IMR-90 (cell line): Measurements from ENCODE around the gene ANKDD1A. TPM values are rescaled to one million over a fixed set of nuclear protein-coding genes. Genes with fewer than 3 reads are reported as not detected.
A peak's percentile ranks its signal among the peaks of the same experiment; 100 is the strongest.

Source experiments
- ATAC-seq: fragments of 200-7000 bp; cut with Tn5 transposase; 2 replicates; pipeline ENCODE4 v1.9.1; 2020; ENCODE audit warnings: low read depth, mild to moderate bottlenecking, moderate library complexity
- BruUV-seq: library from RNA; stranded (reverse); fragments of 400-500 nt; replicated peaks from 2 replicates; lab custom pipeline; 2021; lab: Mats Ljungman, UMichigan
- CTCF ChIA-PET: fragments of 300-600 bp; formaldehyde crosslinking; extraction: SDS; loops from one replicate; lab custom pipeline; 2021; ENCODE audit warnings: antibody characterized with exemption; lab: Yijun Ruan, JAX
- POLR2A ChIA-PET: fragments of 300-600 bp; sonication (Branson Sonifier 250); formaldehyde crosslinking; loops from one replicate; lab custom pipeline; 2022; ENCODE audit warnings: antibody characterized with exemption; ENCODE audit not compliant: unreplicated experiment; lab: Charles Lee
- DNase-seq: peaks from one replicate; pipeline ENCODE4 v3.0.0; 2013
- H2AFZ ChIP-seq: replicated peaks from 2 replicates; pipeline ENCODE3; 2013; ENCODE audit warnings: low read length, mild to moderate bottlenecking; ENCODE audit not compliant: poor library complexity
- H2AK5ac ChIP-seq: 2 replicates; pipeline ENCODE4 v1.6.1; 2013; ENCODE audit warnings: low read depth, low read length, inconsistent platforms
- H2AK9ac ChIP-seq: replicated peaks from 2 replicates; pipeline ENCODE3; 2013; ENCODE audit warnings: mild to moderate bottlenecking, low read depth, low read length, moderate library complexity; ENCODE audit not compliant: poor library complexity
- H2BK120ac ChIP-seq: 2 replicates; pipeline ENCODE4 v1.6.1; 2013; ENCODE audit warnings: low read depth, low read length, inconsistent platforms
- H2BK15ac ChIP-seq: 3 replicates; pipeline ENCODE4 v1.6.1; 2013; ENCODE audit warnings: low read depth, low read length, inconsistent platforms
- H2BK20ac ChIP-seq: 2 replicates; pipeline ENCODE4 v1.6.1; 2013; ENCODE audit warnings: low read depth, mild to moderate bottlenecking, inconsistent platforms, low read length, moderate library complexity
- H2BK5ac ChIP-seq: 2 replicates; pipeline ENCODE4 v1.6.1; 2013; ENCODE audit warnings: mild to moderate bottlenecking, low read depth, low read length, inconsistent platforms; ENCODE audit not compliant: poor library complexity, severe bottlenecking
- H3K14ac ChIP-seq: replicated peaks from 2 replicates; pipeline ENCODE4 v1.6.1; 2013; ENCODE audit warnings: low read depth, low read length, inconsistent platforms
- H3K18ac ChIP-seq: 2 replicates; pipeline ENCODE4 v1.6.1; 2013; ENCODE audit warnings: low read depth, low read length, control low read depth
- H3K23ac ChIP-seq: 2 replicates; pipeline ENCODE4 v1.6.1; 2013; ENCODE audit warnings: low read depth, low read length, inconsistent platforms
- H3K27ac ChIP-seq: 2 replicates; pipeline ENCODE4 v1.5.1; 2013; ENCODE audit warnings: mild to moderate bottlenecking, control low read depth, low read length; ENCODE audit not compliant: insufficient read depth
- H3K27me3 ChIP-seq: 2 replicates; pipeline ENCODE4 v1.6.1; 2013; ENCODE audit warnings: low read length; ENCODE audit not compliant: control insufficient read depth, insufficient read depth
- H3K36me3 ChIP-seq: 2 replicates; pipeline ENCODE4 v1.6.1; 2013; ENCODE audit warnings: low read length, mixed read lengths; ENCODE audit not compliant: control insufficient read depth, insufficient read depth
- H3K4ac ChIP-seq: 2 replicates; pipeline ENCODE4 v1.6.1; 2013; ENCODE audit warnings: low read depth, low read length, inconsistent platforms
- H3K4me1 ChIP-seq: 2 replicates; pipeline ENCODE4 v1.6.1; 2013; ENCODE audit warnings: low read length, mixed read lengths; ENCODE audit not compliant: control insufficient read depth, insufficient read depth
- H3K4me2 ChIP-seq: 2 replicates; pipeline ENCODE4 v1.6.1; 2013; ENCODE audit warnings: low read depth, mild to moderate bottlenecking, control low read depth, low read length, moderate library complexity
- H3K4me3 ChIP-seq: 2 replicates; pipeline ENCODE4 v1.5.1; 2013; ENCODE audit warnings: low read depth, mild to moderate bottlenecking, control low read depth, low read length, moderate library complexity; ENCODE audit not compliant: insufficient read depth
- H3K56ac ChIP-seq: 2 replicates; pipeline ENCODE4 v1.6.1; 2013; ENCODE audit warnings: low read length, inconsistent platforms; ENCODE audit not compliant: insufficient read depth; ENCODE audit errors: extremely low read depth
- H3K79me1 ChIP-seq, 2 experiments: 2 replicates each; pipeline ENCODE4 v1.6.1; 2013; ENCODE audit warnings: low read length in 2 of 2, inconsistent platforms in 1 of 2, low read depth in 1 of 2
- H3K9ac ChIP-seq: 2 replicates; pipeline ENCODE4 v1.6.1; 2013; ENCODE audit warnings: low read depth, low read length, control low read depth
- H3K9me1 ChIP-seq: 2 replicates; pipeline ENCODE4 v1.6.1; 2013; ENCODE audit warnings: low read length, inconsistent platforms; ENCODE audit not compliant: insufficient read depth
- H3K9me3 ChIP-seq: 2 replicates; pipeline ENCODE4 v1.6.1; 2013; ENCODE audit warnings: low read length; ENCODE audit not compliant: control insufficient read depth, insufficient read depth
- H4K20me1 ChIP-seq: 2 replicates; pipeline ENCODE4 v1.6.1; 2013; ENCODE audit warnings: low read length, inconsistent platforms; ENCODE audit not compliant: insufficient read depth
- H4K5ac ChIP-seq: 2 replicates; pipeline ENCODE4 v1.6.1; 2013; ENCODE audit warnings: mild to moderate bottlenecking, low read depth, low read length, control low read depth
- H4K8ac ChIP-seq, 2 experiments: 2 replicates each; pipeline ENCODE4 v1.6.1; 2013; ENCODE audit warnings: low read depth in 2 of 2, low read length in 2 of 2, control low read depth in 1 of 2, inconsistent platforms in 1 of 2
- H4K91ac ChIP-seq: 2 replicates; pipeline ENCODE4 v1.6.1; 2013; ENCODE audit warnings: low read depth, low read length, inconsistent platforms; ENCODE audit not compliant: insufficient read depth
- FOS ChIP-seq: fragments of 150-350 bp; IDR thresholded peaks from 2 replicates; pipeline ENCODE4 v1.6.1; 2016; ENCODE audit warnings: low read depth, low read length
- WGBS, 2 experiments: methylation state at CpG; one replicate each; pipeline versions ENCODE4 v1.1.5 to v1.1.7; 2013; ENCODE audit warnings: missing lambda C conversion rate in 2 of 2; ENCODE audit not compliant: insufficient read length in 1 of 2; ENCODE audit errors: extremely low coverage in 2 of 2; 5-methylcytosine and 5-hydroxymethylcytosine counted together
- dilution Hi-C: fragments of 300-500 bp; cut with HindIII; formaldehyde crosslinking; loops from one replicate; pipeline ENCODE4 v1.14.3; 2018; ENCODE audit warnings: low sequenced_read_pairs; ENCODE audit not compliant: unreplicated experiment
- in situ Hi-C: fragments of 300-500 bp; cut with MboI; formaldehyde crosslinking; loops from 3 replicates; pipeline ENCODE4 v1.14.3; 2019; ENCODE audit warnings: low sequenced_read_pairs, inconsistent platforms, mixed read lengths
- intact Hi-C: fragments of 100-400 bp; cut with micrococcal nuclease; formaldehyde crosslinking; loops from 2 replicates; pipeline ENCODE4 v1.10.0; 2022
- polyA plus RNA-seq, 3 experiments: library from polyadenylated mRNA; depleted of rRNA; stranded (reverse); fragments of >200 nt; gene quantifications; 2 replicates each; pipeline ENCODE4 v1.2.3, GENCODE V29; 2012; ENCODE audit warnings: low replicate concordance in 1 of 3
- total RNA-seq: library from RNA; depleted of rRNA; stranded (reverse); fragments of >200 nt; gene quantifications from 2 replicates; pipeline ENCODE4 v1.2.3, GENCODE V29; 2012

ANKDD1A gene
- total and polyA plus RNA-seq, 2 of the 4 experiments (the other 2 are of a cell fraction): 3.6 to 4.9 TPM

DNA sequence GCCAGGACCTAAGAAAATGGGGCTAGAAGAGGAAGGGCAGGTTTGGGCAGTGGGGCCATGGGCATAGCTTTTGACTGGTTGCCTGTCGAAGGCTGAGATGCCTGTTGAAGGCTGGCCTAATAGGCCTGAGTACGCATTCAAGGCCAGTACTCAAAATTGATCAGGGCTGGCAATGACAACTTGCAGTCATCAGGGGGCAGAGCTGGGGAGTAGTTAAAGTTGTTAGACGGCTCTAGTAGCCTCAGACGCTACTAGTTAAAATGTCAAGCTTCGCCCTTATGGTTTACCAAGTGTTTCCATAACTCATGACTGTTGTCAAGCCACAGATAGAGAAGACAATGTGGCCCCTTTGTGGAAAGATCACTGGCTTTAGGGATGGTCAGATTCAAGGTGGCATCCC is 49.3 kb downstream of the ANKDD1A start:
- no peaks in the 10 kb centered on the region for H3K9me3 ChIP-seq
- no peak for DNase-seq
- no peak overlapping the region for H3K4ac ChIP-seq
- no peak overlapping the region for H3K4me3 ChIP-seq
- dilution Hi-C loops: no loop called here
- intact Hi-C loops: no loop called here
- no peaks in the 10 kb centered on the region for H3K27me3 ChIP-seq
- H2AK9ac ChIP-seq: peak overlapping the region; percentile 16
- no peaks in the 10 kb centered on the region for H3K4me1 ChIP-seq
- no peak overlapping the region for H3K14ac ChIP-seq
- in situ Hi-C loops: no loop called here
- BruUV-seq: no TSS peak
- ATAC-seq: no peak
- no peak overlapping the region for H3K9ac ChIP-seq
- WGBS, 2 experiments: 100% methylated on average over 2 of the region's 5 CpGs; no CpG with 5 or more reads in 1 of the 2 experiments
- no peak overlapping the region for H4K5ac ChIP-seq
- H3K18ac ChIP-seq: no peak overlapping the region
- peaks cover 62% of the 10 kb centered on the region for H3K36me3 ChIP-seq
- no peak overlapping the region for H3K56ac ChIP-seq
- CTCF ChIA-PET: no interaction called here
- no peak for TF ChIP-seq FOS
- POLR2A ChIA-PET: no interaction called here
- no peak overlapping the region for H2BK5ac ChIP-seq
- no peak overlapping the region for H3K27ac ChIP-seq
- no peak overlapping the region for H2BK120ac ChIP-seq
- H3K79me1 ChIP-seq: no peaks in the 10 kb centered on the region; a peak in 1 of 4 replicates
- H4K8ac ChIP-seq: no peak overlapping the region
- H3K23ac ChIP-seq: no peak overlapping the region
- no peak overlapping the region for H2BK15ac ChIP-seq
- H2BK20ac ChIP-seq: no peak overlapping the region
- no peak overlapping the region for H4K91ac ChIP-seq
- H2AFZ ChIP-seq: no peak overlapping the region
- no peak overlapping the region for H2AK5ac ChIP-seq
- H4K20me1 ChIP-seq: no peaks in the 10 kb centered on the region
- H3K9me1 ChIP-seq: peaks cover 9% of the 10 kb centered on the region; the same call in 1 of the 2 replicates
- no peak overlapping the region for H3K4me2 ChIP-seq
